ENCODE results near the gene OSBP2. TPM values are rescaled to one million over a fixed set of nuclear protein-coding genes. Genes with fewer than 3 reads are reported as not detected.

OSBP2 gene
- total and polyA plus RNA-seq, 4 donors: 1.1 to 12.3 (median 2.6) TPM

DNA sequence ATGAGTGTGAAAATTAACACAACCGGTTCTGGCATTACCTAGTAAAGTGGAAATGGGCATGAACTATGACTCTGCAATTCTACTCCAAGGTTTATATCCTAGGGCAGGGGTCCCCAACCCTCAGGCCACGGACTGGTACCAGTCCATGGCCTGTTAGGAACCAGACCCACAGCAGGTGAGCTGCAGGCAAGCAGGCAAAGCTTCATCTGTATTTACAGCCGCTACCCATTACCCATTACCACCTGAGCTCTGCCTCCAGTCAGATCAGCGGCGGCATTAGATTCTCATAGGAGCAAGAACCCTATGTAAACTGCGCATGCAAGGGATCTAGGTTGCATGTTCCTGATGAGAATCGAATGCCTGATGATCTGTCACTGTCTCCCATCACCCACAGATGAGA lies 224.1 kb downstream of the OSBP2 start:
- Histone ChIP-seq H3K9ac (ENCODE audit: insufficient read depth in 1 of 2, low read length in 2 of 2) (no peak overlapping the region), H3K36me3 (ENCODE audit: control insufficient read depth in 4 of 4, insufficient read depth in 4 of 4, low read length in 4 of 4) (no peaks in the 10 kb centered on the region), H3K27ac (ENCODE audit: low read depth in 1 of 2, low read length in 1 of 2) (no peak overlapping the region), H3K9me3 (ENCODE audit: control insufficient read depth in 4 of 4, insufficient read depth in 3 of 4, low read length in 3 of 4) (peaks cover 0 to 2% (median under 1%) of the 10 kb centered on the region in 4 donors), H3K4me3 (no peak overlapping the region), H3K27me3 (ENCODE audit: control insufficient read depth in 3 of 3, insufficient read depth in 3 of 3, low read length in 2 of 3) (no peaks in the 10 kb centered on the region), H3K4me1 (ENCODE audit: control insufficient read depth in 5 of 5, insufficient read depth in 5 of 5, low read length in 5 of 5) (peaks cover 0 to 13% (median 3%) of the 10 kb centered on the region in 5 donors)
- 89% methylated on average over 7 of the region's 7 CpGs for WGBS, 2 donors
- ATAC-seq (ENCODE audit: insufficient read depth, low FRiP score): no peak
- TF ChIP-seq, protein P1, sequence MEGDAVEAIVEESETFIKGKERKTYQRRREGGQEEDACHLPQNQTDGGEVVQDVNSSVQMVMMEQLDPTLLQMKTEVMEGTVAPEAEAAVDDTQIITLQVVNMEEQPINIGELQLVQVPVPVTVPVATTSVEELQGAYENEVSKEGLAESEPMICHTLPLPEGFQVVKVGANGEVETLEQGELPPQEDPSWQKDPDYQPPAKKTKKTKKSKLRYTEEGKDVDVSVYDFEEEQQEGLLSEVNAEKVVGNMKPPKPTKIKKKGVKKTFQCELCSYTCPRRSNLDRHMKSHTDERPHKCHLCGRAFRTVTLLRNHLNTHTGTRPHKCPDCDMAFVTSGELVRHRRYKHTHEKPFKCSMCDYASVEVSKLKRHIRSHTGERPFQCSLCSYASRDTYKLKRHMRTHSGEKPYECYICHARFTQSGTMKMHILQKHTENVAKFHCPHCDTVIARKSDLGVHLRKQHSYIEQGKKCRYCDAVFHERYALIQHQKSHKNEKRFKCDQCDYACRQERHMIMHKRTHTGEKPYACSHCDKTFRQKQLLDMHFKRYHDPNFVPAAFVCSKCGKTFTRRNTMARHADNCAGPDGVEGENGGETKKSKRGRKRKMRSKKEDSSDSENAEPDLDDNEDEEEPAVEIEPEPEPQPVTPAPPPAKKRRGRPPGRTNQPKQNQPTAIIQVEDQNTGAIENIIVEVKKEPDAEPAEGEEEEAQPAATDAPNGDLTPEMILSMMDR (IDR thresholded peaks at IDR 0.05; ENCODE audit: control extremely low read depth, extremely low read depth): no peak
- no peak for DNase-seq

DNA sequence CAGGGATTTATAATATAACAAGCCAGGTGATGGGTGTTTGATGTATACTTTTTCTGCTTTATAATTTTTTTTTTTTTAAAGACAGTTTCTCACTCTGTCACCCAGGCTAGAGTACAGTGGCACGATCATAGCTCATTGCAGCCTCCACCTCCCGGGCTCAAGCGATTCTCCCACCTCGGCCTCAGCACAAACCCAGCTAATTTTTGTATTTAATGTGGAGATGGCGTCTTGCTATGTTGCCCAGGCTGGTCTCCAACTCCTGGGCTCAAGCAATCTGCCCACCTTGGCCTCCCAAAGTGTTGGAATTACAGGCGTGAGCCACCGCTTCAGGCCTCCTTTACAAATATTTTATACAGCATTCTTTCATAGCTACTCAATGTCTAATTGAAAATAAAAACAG lies 225.3 kb downstream of the OSBP2 start:
- ATAC-seq (ENCODE audit: insufficient read depth, low FRiP score): no peak
- peaks cover 0 to 5% (median 0%) of the 10 kb centered on the region in 4 donors for H3K36me3 ChIP-seq (ENCODE audit: control insufficient read depth in 4 of 4, insufficient read depth in 4 of 4, low read length in 4 of 4)
- no peak overlapping the region for H3K4me3 ChIP-seq
- H3K4me1 ChIP-seq (ENCODE audit: control insufficient read depth in 5 of 5, insufficient read depth in 5 of 5, low read length in 5 of 5): peaks cover 0 to 13% (median 3%) of the 10 kb centered on the region in 5 donors
- no peaks in the 10 kb centered on the region for H3K27me3 ChIP-seq (ENCODE audit: control insufficient read depth in 3 of 3, insufficient read depth in 3 of 3, low read length in 2 of 3)
- no peak overlapping the region for H3K9ac ChIP-seq (ENCODE audit: insufficient read depth in 1 of 2, low read length in 2 of 2)
- H3K27ac ChIP-seq (ENCODE audit: low read depth in 1 of 2, low read length in 1 of 2): no peak overlapping the region
- 84 to 86% methylated on average over 7 of the region's 7 CpGs for WGBS, 2 donors
- TF ChIP-seq, protein P1 (IDR thresholded peaks at IDR 0.05; ENCODE audit: control extremely low read depth, extremely low read depth): no peak
- peaks cover 0 to 2% (median under 1%) of the 10 kb centered on the region in 4 donors for H3K9me3 ChIP-seq (ENCODE audit: control insufficient read depth in 4 of 4, insufficient read depth in 3 of 4, low read length in 3 of 4)
- DNase-seq: no peak

DNA sequence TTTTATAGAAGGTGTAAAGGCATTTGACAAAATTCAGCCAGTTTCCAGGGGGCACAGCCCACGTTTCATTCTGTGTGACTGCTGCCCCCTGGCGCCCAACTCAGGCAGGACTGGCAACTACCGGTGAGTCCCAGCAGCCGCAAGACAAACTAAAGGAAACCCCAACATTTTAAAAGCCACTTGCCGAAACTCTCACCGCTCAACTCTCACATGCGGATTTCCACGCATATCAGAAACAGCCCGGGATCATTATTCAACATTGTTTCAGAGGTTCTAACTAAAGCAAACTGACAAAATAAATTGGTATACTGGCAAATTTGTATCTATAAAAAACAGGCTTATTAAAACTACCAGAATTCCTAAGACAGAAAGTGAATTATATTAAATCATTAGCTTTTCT lies 225.7 kb downstream of the OSBP2 start:
- H3K27ac ChIP-seq (ENCODE audit: low read depth in 1 of 2, low read length in 1 of 2): no peak overlapping the region
- no peaks in the 10 kb centered on the region for H3K27me3 ChIP-seq (ENCODE audit: control insufficient read depth in 3 of 3, insufficient read depth in 3 of 3, low read length in 2 of 3)
- H3K36me3 ChIP-seq (ENCODE audit: control insufficient read depth in 4 of 4, insufficient read depth in 4 of 4, low read length in 4 of 4): peaks cover 0 to 7% (median 2%) of the 10 kb centered on the region in 4 donors
- ATAC-seq (ENCODE audit: insufficient read depth, low FRiP score) (peak; percentile 62), DNase-seq (peak; percentile 81 to 85 (median 82))
- H3K9me3 ChIP-seq (ENCODE audit: control insufficient read depth in 4 of 4, insufficient read depth in 3 of 4, low read length in 3 of 4): peaks cover 0 to 1% (median under 1%) of the 10 kb centered on the region in 4 donors
- no peak overlapping the region for H3K4me3 ChIP-seq
- H3K9ac ChIP-seq (ENCODE audit: insufficient read depth in 1 of 2, low read length in 2 of 2): no peak overlapping the region
- peaks cover 0 to 13% (median 3%) of the 10 kb centered on the region in 5 donors for H3K4me1 ChIP-seq (ENCODE audit: control insufficient read depth in 5 of 5, insufficient read depth in 5 of 5, low read length in 5 of 5)
- TF ChIP-seq, protein P1 (IDR thresholded peaks at IDR 0.05; ENCODE audit: control extremely low read depth, extremely low read depth): peak; percentile 81
- 1% methylated on average over 9 of the region's 9 CpGs for WGBS, 2 donors

DNA sequence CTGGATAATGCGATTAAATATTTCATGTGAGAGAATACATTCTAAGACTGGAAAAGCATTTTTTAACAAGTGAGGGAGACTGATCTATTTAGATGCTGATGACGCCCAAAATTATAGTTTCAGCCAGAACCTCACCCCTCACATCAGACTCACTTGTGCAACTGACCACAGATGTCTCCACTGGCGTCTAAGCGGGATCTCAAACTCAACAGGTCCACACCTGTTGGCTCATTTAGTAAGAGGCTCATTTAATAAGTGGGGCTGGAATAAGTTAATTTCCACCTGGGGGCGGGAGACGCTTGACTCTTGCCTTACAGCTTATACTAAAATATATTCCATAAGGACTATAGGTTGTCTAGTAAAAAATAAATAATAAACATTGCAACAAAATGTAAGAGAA lies 226.4 kb downstream of the OSBP2 start:
- Histone ChIP-seq H3K9ac (ENCODE audit: insufficient read depth in 1 of 2, low read length in 2 of 2) (no peak overlapping the region), H3K4me1 (ENCODE audit: control insufficient read depth in 5 of 5, insufficient read depth in 5 of 5, low read length in 5 of 5) (peaks cover 0 to 13% (median 3%) of the 10 kb centered on the region in 5 donors), H3K9me3 (ENCODE audit: control insufficient read depth in 4 of 4, insufficient read depth in 3 of 4, low read length in 3 of 4) (no peaks in the 10 kb centered on the region), H3K36me3 (ENCODE audit: control insufficient read depth in 4 of 4, insufficient read depth in 4 of 4, low read length in 4 of 4) (peaks cover 5 to 11% (median 6%) of the 10 kb centered on the region in 4 donors), H3K4me3 (no peak overlapping the region), H3K27ac (ENCODE audit: low read depth in 1 of 2, low read length in 1 of 2) (no peak overlapping the region), H3K27me3 (ENCODE audit: control insufficient read depth in 3 of 3, insufficient read depth in 3 of 3, low read length in 2 of 3) (no peaks in the 10 kb centered on the region)
- DNase-seq (peak in 1 of 3 donors; percentile 1), ATAC-seq (ENCODE audit: insufficient read depth, low FRiP score) (no peak)
- WGBS, 2 donors: 50 to 56% methylated on average over 6 of the region's 6 CpGs
- TF ChIP-seq, protein P1 (IDR thresholded peaks at IDR 0.05; ENCODE audit: control extremely low read depth, extremely low read depth): no peak

Data from lung (tissue), 12 donors.